HepG2 (cell line): ENCODE results near the gene UBB. TPM values are rescaled to one million over a fixed set of nuclear protein-coding genes. Genes with fewer than 3 reads are reported as not detected.
A peak's percentile ranks its signal among the peaks of the same experiment; 100 is the strongest.

Experiments
- BCLAF1 ChIP-seq: fragments of 450-650 bp; IDR thresholded peaks from 2 replicates; pipeline ENCODE4 v1.6.1; 2017; ENCODE audit warnings: mild to moderate bottlenecking
- DMAP1 ChIP-seq: IDR thresholded peaks from 2 replicates; pipeline ENCODE4 v1.6.1; 2016
- DRAP1 ChIP-seq: IDR thresholded peaks from 2 replicates; pipeline ENCODE4 v1.6.1; 2016; ENCODE audit warnings: missing genetic modification reagents, missing compliant biosample characterization
- HNRNPL ChIP-seq: fragments of 200-400 bp; formaldehyde crosslinking; IDR thresholded peaks from 2 replicates; pipeline ENCODE4 v1.6.1; 2017; ENCODE audit warnings: mild to moderate bottlenecking, low read depth, low read length
- HNRNPLL ChIP-seq: fragments of 200-400 bp; formaldehyde crosslinking; IDR thresholded peaks from 2 replicates; pipeline ENCODE4 v1.6.1; 2017; ENCODE audit warnings: mild to moderate bottlenecking, low read depth, low read length; ENCODE audit not compliant: poor library complexity, severe bottlenecking
- HOXA3 ChIP-seq: sonication (generic); formaldehyde crosslinking; IDR thresholded peaks from 2 replicates; pipeline ENCODE4 v1.5.0; 2020; ENCODE audit warnings: missing genetic modification reagents
- IRF2 ChIP-seq: IDR thresholded peaks from 2 replicates; pipeline ENCODE4 v1.6.1; 2018; ENCODE audit warnings: missing genetic modification reagents, missing compliant biosample characterization
- KDM3A ChIP-seq: IDR thresholded peaks from 2 replicates; pipeline ENCODE4 v1.6.1; 2018; ENCODE audit warnings: low read depth, missing compliant biosample characterization
- KDM6A ChIP-seq: IDR thresholded peaks from 2 replicates; pipeline ENCODE4 v1.6.1; 2016; ENCODE audit warnings: low read depth
- KLF12 ChIP-seq: sonication (generic); formaldehyde crosslinking; IDR thresholded peaks from 2 replicates; pipeline ENCODE4 v1.4.0; 2020; ENCODE audit warnings: missing genetic modification reagents, borderline replicate concordance
- MED8 ChIP-seq: sonication (generic); formaldehyde crosslinking; IDR thresholded peaks from 2 replicates; pipeline ENCODE4 v1.8.1; 2023; ENCODE audit warnings: mild to moderate bottlenecking, missing genetic modification reagents; ENCODE audit not compliant: insufficient replicate concordance
- MXI1 ChIP-seq: IDR thresholded peaks from 3 replicates; pipeline ENCODE4 v1.6.1; 2012; ENCODE audit warnings: low read depth, low read length, inconsistent platforms, borderline replicate concordance
- ZBTB7B ChIP-seq: sonication (generic); formaldehyde crosslinking; IDR thresholded peaks from 2 replicates; pipeline ENCODE4 v1.4.0; 2020; ENCODE audit warnings: missing genetic modification reagents
- ZFP36L1 ChIP-seq: sonication (generic); formaldehyde crosslinking; IDR thresholded peaks from 2 replicates; pipeline ENCODE4 v1.8.0; 2022; ENCODE audit warnings: mild to moderate bottlenecking, missing genetic modification reagents, moderate library complexity
- ZFYVE20 ChIP-seq: sonication (generic); formaldehyde crosslinking; IDR thresholded peaks from 2 replicates; pipeline ENCODE4 v1.8.0; 2023; ENCODE audit warnings: low read depth, mild to moderate bottlenecking, moderate library complexity, missing genetic modification reagents, borderline replicate concordance
- ZGPAT ChIP-seq: IDR thresholded peaks from 2 replicates; pipeline ENCODE4 v1.6.1; 2016; ENCODE audit warnings: mild to moderate bottlenecking
- ZNF432 ChIP-seq: sonication (generic); formaldehyde crosslinking; IDR thresholded peaks from 2 replicates; pipeline ENCODE4 v1.5.0; 2020; ENCODE audit warnings: missing genetic modification reagents, mild to moderate bottlenecking, borderline replicate concordance
- ZNF513 ChIP-seq: sonication (generic); formaldehyde crosslinking; conservative IDR thresholded peaks from 2 replicates; pipeline ENCODE4 v1.5.0; 2020; ENCODE audit warnings: missing genetic modification reagents
- ZNF558 ChIP-seq: sonication (generic); formaldehyde crosslinking; IDR thresholded peaks from 2 replicates; pipeline ENCODE4 v1.9.0; 2022; ENCODE audit warnings: mild to moderate bottlenecking, missing genetic modification reagents, borderline replicate concordance
- ZNF619 ChIP-seq: sonication (generic); formaldehyde crosslinking; IDR thresholded peaks from 2 replicates; pipeline ENCODE4 v1.4.0; 2020; ENCODE audit warnings: mild to moderate bottlenecking, missing genetic modification reagents
- ZNF672 ChIP-seq: sonication (generic); formaldehyde crosslinking; IDR thresholded peaks from 2 replicates; pipeline ENCODE4 v1.8.1; 2022; ENCODE audit warnings: missing genetic modification reagents
- polyA plus RNA-seq, 8 experiments: library from polyadenylated mRNA; depleted of rRNA in 3 of 8; stranded (reverse) in 7 of 8; unstranded in 1 of 8; fragments of >200 nt; fragmentation: Illumina TruSeq in 4 of 8; extraction: Trizol in 4 of 8; gene quantifications; 2 replicates each; pipeline versions ENCODE4 v1.2.1 to v1.2.3, GENCODE V29; 2011 to 2016; ENCODE audit warnings: low read depth in 4 of 8, missing spikeins in 1 of 8, mixed read lengths in 1 of 8; ENCODE audit not compliant: insufficient read depth in 1 of 8
- total RNA-seq, 5 experiments: library from RNA; depleted of rRNA; stranded (reverse); fragments of >200 nt; fragmentation: Illumina TruSeq; extraction: Trizol; gene quantifications; 2 replicates each; pipeline ENCODE4 v1.2.3, GENCODE V29; 2016; ENCODE audit warnings: low read depth in 1 of 5
- TF ChIP-seq, protein P1 (sequence below): IDR thresholded peaks from 2 replicates; pipeline ENCODE4 v1.6.1; 2016; ENCODE audit warnings: missing biosample characterization, missing genetic modification reagents, low read depth
- TF ChIP-seq, protein P2 (sequence below): sonication (generic); formaldehyde crosslinking; IDR thresholded peaks from 2 replicates; pipeline ENCODE4 v1.4.0; 2020; ENCODE audit warnings: mild to moderate bottlenecking, missing genetic modification reagents

The UBB gene
- total and polyA plus RNA-seq, 2 of the 13 experiments (the other 11 are each of a cell fraction or from before 2014, with no cell fraction given): 1,130 to 2,066 TPM

DNA sequence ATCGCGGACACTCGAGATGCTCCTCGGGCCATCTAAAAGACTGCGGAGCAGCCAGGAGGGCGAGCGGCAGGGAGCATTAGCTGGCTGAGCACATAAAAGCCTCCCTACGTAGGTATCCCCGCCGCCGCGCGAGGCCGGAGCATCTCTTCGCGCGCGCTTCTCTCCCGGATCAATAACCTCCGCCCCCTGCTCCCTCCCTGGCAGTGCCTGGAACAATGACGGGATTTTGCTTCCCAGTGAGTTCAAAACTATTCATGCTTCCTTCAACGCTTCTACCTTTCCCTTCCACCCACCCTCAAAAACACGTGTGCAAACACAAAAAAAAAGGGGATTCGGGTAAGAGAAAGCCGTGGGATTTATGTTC, 28.6 kb upstream of the UBB start (continued):
- TF ChIP-seq BCLAF1: no peak
- TF ChIP-seq ZFP36L1: no peak
- TF ChIP-seq ZNF432 (CRISPR knock-in tag): no peak
- TF ChIP-seq DRAP1 (CRISPR knock-in tag): peak; percentile 38; the same call in 1 of the 2 replicates
- peak; percentile 14; the same call in 1 of the 3 replicates for TF ChIP-seq MXI1
- TF ChIP-seq, protein P1, sequence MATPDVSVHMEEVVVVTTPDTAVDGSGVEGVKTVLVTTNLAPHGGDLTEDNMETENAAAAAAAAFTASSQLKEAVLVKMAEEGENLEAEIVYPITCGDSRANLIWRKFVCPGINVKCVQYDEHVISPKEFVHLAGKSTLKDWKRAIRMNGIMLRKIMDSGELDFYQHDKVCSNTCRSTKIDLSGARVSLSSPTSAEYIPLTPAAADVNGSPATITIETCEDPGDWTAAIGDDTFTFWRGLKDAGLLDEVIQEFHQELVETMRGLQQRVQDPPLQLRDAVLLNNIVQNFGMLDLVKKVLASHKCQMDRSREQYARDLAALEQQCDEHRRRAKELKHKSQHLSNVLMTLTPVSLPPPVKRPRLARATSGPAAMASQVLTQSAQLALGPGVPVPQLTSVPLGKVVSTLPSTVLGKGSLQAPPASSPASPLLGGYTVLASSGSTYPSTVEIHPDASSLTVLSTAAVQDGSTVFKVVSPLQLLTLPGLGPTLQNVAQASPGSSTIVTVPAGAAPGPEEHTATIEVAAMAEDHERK: no peak
- TF ChIP-seq HNRNPLL: peak; percentile 33
- TF ChIP-seq DMAP1 (CRISPR knock-in tag): peak; percentile 76
- TF ChIP-seq ZNF513: no peak
- TF ChIP-seq KDM6A (CRISPR knock-in tag): no peak
- TF ChIP-seq ZFYVE20 (CRISPR knock-in tag): no peak
- peak; percentile 46 for TF ChIP-seq HOXA3 (CRISPR knock-in tag)
- no peak for TF ChIP-seq MED8
- 0 out of 2 replicates have a peak, but pooled peaks have one; percentile 21 for TF ChIP-seq IRF2
- TF ChIP-seq KDM3A (CRISPR knock-in tag): no peak
- no peak for TF ChIP-seq HNRNPL
- no peak for TF ChIP-seq KLF12
- TF ChIP-seq ZNF619 (CRISPR knock-in tag): no peak
- TF ChIP-seq ZNF558 (CRISPR knock-in tag): no peak
- no peak for TF ChIP-seq ZNF672 (CRISPR knock-in tag)
- TF ChIP-seq, protein P2, sequence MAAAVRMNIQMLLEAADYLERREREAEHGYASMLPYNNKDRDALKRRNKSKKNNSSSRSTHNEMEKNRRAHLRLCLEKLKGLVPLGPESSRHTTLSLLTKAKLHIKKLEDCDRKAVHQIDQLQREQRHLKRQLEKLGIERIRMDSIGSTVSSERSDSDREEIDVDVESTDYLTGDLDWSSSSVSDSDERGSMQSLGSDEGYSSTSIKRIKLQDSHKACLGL (CRISPR knock-in tag): 0 out of 2 replicates have a peak, but pooled peaks have one; percentile 42
- 0 out of 2 replicates have a peak, but pooled peaks have one; percentile 29 for TF ChIP-seq ZBTB7B (CRISPR knock-in tag)
- peak; percentile 40; the same call in 1 of the 2 replicates for TF ChIP-seq ZGPAT (CRISPR knock-in tag)
